NK-92 (cell line): ENCODE data around the gene LRP8.

Experiments
- DNase-seq: peaks from one replicate; lab custom pipeline; 2025; ENCODE audit not compliant: unreplicated experiment; lab: John Stamatoyannopoulos, UW

Gene LRP8

GRCh38 chr1:53307037-53307436 is 20.8 kb downstream of the LRP8 start:
- DNase-seq, result no peak

GRCh38 chr1:53306168-53306567 is 21.7 kb downstream of the LRP8 start:
- DNase-seq, result no peak

- no peak for DNase-seq
These were observed 22.2 kb downstream of the LRP8 start for GRCh38 chr1:53305650-53306049.

- no peak for DNase-seq
These were observed 23.3 kb downstream of the LRP8 start for GRCh38 chr1:53304527-53304926.

GRCh38 chr1:53303726-53304515 is 23.9 kb downstream of the LRP8 start:
- DNase-seq, result no peak

- no peak for DNase-seq
These were observed 24.6 kb downstream of the LRP8 start for GRCh38 chr1:53303243-53303642.

- DNase-seq, result no peak
These were observed 28.6 kb downstream of the LRP8 start for GRCh38 chr1:53299233-53299632.

GRCh38 chr1:53298045-53298637 is 29.7 kb downstream of the LRP8 start:
- DNase-seq, result no peak

- DNase-seq, result no peak
These were observed 30.7 kb downstream of the LRP8 start for GRCh38 chr1:53297195-53297594.

- DNase-seq, result no peak
These were observed 31.6 kb downstream of the LRP8 start for GRCh38 chr1:53296117-53296749.

- DNase-seq, result no peak
These were observed 32.1 kb downstream of the LRP8 start for GRCh38 chr1:53295726-53296116.

- DNase-seq, result no peak
These were observed 32.6 kb downstream of the LRP8 start for GRCh38 chr1:53295295-53295694.

GRCh38 chr1:53294567-53294966 is 33.3 kb downstream of the LRP8 start:
- no peak for DNase-seq

- no peak for DNase-seq
These were observed 33.8 kb downstream of the LRP8 start for GRCh38 chr1:53294061-53294460.

- no peak for DNase-seq
These were observed 34.7 kb downstream of the LRP8 start for GRCh38 chr1:53293123-53293522.

GRCh38 chr1:53292690-53293089 is 35.2 kb downstream of the LRP8 start:
- no peak for DNase-seq

- DNase-seq, result no peak
These were observed 36.3 kb downstream of the LRP8 start for GRCh38 chr1:53291574-53291973.

GRCh38 chr1:53288790-53289429 is 39.0 kb downstream of the LRP8 start:
- DNase-seq, result no peak

GRCh38 chr1:53288002-53288789 is 39.7 kb downstream of the LRP8 start:
- DNase-seq, result no peak

- no peak for DNase-seq
These were observed 40.9 kb downstream of the LRP8 start for GRCh38 chr1:53286955-53287354.
